ENCODE measurements around the gene RNU6-9.

DNA sequence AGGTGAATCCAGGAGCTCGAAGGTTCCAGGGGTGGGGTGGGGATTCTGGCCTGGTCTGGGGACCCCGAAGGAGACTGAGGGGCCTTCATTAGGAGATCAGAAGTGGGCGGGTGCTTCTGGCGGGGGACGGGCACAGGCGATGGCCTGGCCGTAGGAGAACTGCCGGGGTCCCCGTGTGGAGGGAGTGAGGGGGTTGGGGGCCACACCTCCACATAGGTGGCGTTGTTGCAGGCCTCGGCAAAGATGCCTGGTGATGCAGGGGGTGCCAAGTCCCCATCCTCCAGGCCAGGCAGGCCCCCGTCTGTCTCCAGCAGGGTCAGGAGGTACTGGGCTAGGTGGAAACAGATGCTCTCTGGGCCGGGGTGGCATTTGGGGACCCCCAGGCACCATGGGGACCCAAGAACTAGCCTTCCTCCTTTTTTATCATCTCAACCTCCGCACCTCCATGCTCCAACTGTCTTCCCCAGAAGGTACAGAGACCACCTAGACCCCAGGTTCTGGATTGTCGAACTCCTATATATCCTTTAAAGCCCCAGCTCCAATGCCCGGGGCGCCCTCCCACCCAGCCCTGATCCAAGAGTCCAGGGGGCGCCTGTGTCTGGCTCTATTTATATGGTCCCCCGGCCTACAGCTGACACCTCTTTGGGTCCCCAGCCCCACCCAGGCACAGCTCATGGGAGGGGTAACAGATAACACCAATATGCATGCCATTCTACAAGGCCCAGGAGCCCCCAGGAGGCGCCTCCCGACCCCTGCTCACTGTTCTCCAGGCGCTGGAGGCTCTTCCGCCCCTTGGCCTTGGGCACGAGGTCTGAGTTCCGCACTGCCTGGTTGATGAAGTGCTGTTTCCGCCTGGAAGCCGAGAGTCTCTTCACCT is 8.2 kb downstream of the RNU6-9 start:
- TF ChIP-seq, protein P1, sequence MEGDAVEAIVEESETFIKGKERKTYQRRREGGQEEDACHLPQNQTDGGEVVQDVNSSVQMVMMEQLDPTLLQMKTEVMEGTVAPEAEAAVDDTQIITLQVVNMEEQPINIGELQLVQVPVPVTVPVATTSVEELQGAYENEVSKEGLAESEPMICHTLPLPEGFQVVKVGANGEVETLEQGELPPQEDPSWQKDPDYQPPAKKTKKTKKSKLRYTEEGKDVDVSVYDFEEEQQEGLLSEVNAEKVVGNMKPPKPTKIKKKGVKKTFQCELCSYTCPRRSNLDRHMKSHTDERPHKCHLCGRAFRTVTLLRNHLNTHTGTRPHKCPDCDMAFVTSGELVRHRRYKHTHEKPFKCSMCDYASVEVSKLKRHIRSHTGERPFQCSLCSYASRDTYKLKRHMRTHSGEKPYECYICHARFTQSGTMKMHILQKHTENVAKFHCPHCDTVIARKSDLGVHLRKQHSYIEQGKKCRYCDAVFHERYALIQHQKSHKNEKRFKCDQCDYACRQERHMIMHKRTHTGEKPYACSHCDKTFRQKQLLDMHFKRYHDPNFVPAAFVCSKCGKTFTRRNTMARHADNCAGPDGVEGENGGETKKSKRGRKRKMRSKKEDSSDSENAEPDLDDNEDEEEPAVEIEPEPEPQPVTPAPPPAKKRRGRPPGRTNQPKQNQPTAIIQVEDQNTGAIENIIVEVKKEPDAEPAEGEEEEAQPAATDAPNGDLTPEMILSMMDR (IDR thresholded peaks at IDR 0.05; ENCODE audit: low read length): no peak
- TF ChIP-seq EZH2 (optimal IDR thresholded peaks at IDR 0.05; ENCODE audit: low read depth, low read length) (no peak), EZH2phosphoT487 (IDR thresholded peaks at IDR 0.05; ENCODE audit: low read length) (no peak)
